Mesenchymal stem cell (in vitro differentiated cells and primary cell): Measurements from ENCODE around the gene SLC12A1.

Experiments used
- DNase-seq: peaks from one replicate; pipeline ENCODE4 v3.0.0-alpha.2; 2013
- H2AFZ ChIP-seq: one replicate; pipeline ENCODE4 v1.6.1; 2013; ENCODE audit warnings: low read depth, mild to moderate bottlenecking, control low read depth, inconsistent platforms, low read length, moderate library complexity
- H2AK5ac ChIP-seq: 2 replicates; pipeline ENCODE4 v1.6.1; 2013; ENCODE audit warnings: low read length, moderate library complexity, mild to moderate bottlenecking, inconsistent platforms; ENCODE audit not compliant: severe bottlenecking
- H2BK120ac ChIP-seq: one replicate; pipeline ENCODE4 v1.6.1; 2013; ENCODE audit warnings: low read depth, mild to moderate bottlenecking, inconsistent platforms, low read length, moderate library complexity
- H2BK12ac ChIP-seq, 2 experiments: one replicate each; pipeline ENCODE4 v1.6.1; 2013; ENCODE audit warnings: inconsistent platforms in 2 of 2, low read length in 2 of 2, mild to moderate bottlenecking in 2 of 2, moderate library complexity in 2 of 2, control low read depth in 1 of 2
- H2BK15ac ChIP-seq: one replicate; pipeline ENCODE4 v1.6.1; 2013; ENCODE audit warnings: mild to moderate bottlenecking, low read depth, inconsistent platforms; ENCODE audit not compliant: poor library complexity, severe bottlenecking
- H2BK5ac ChIP-seq: 2 replicates; pipeline ENCODE4 v1.6.1; 2013; ENCODE audit warnings: low read depth, mild to moderate bottlenecking, low read length, control low read depth, inconsistent platforms; ENCODE audit not compliant: poor library complexity, severe bottlenecking
- H3K14ac ChIP-seq, 2 experiments: one replicate each; pipeline ENCODE4 v1.6.1; 2013; ENCODE audit warnings: inconsistent platforms in 2 of 2, low read length in 2 of 2, control low read depth in 1 of 2, mild to moderate bottlenecking in 1 of 2, moderate library complexity in 1 of 2
- H3K18ac ChIP-seq, 2 experiments: one replicate each; pipeline ENCODE4 v1.6.1; 2013; ENCODE audit warnings: inconsistent platforms in 2 of 2, low read length in 2 of 2, control low read depth in 1 of 2, low read depth in 1 of 2, mild to moderate bottlenecking in 1 of 2
- H3K23ac ChIP-seq, 2 experiments: one replicate each; pipeline ENCODE4 v1.6.1; 2013; ENCODE audit warnings: inconsistent platforms in 2 of 2, low read length in 2 of 2, mild to moderate bottlenecking in 2 of 2, moderate library complexity in 2 of 2, control low read depth in 1 of 2
- H3K27ac ChIP-seq: 2 replicates; pipeline ENCODE4 v1.5.1; 2013; ENCODE audit warnings: mild to moderate bottlenecking, moderate library complexity, low read length, control low read depth, inconsistent platforms; ENCODE audit not compliant: poor library complexity, severe bottlenecking
- H3K27me3 ChIP-seq, 2 experiments: 2 replicates each; pipeline versions ENCODE4 v1.6.1 to v1.7.0; 2013; ENCODE audit warnings: low read length in 2 of 2, mild to moderate bottlenecking in 2 of 2, moderate library complexity in 2 of 2, control low read depth in 1 of 2, inconsistent platforms in 1 of 2; ENCODE audit not compliant: control insufficient read depth in 1 of 2, insufficient read depth in 1 of 2
- H3K36me3 ChIP-seq, 2 experiments: 2 replicates each; pipeline versions ENCODE4 v1.6.1 to v1.7.0; 2013; ENCODE audit warnings: low read length in 2 of 2, control low read depth in 1 of 2, inconsistent platforms in 1 of 2, low read depth in 1 of 2, mild to moderate bottlenecking in 1 of 2; ENCODE audit not compliant: insufficient read depth in 2 of 2, control insufficient read depth in 1 of 2
- H3K4ac ChIP-seq, 2 experiments: one replicate each; pipeline ENCODE4 v1.6.1; 2013; ENCODE audit warnings: inconsistent platforms in 2 of 2, low read length in 2 of 2, mild to moderate bottlenecking in 2 of 2, moderate library complexity in 2 of 2, control low read depth in 1 of 2, low read depth in 1 of 2
- H3K4me1 ChIP-seq: 2 replicates; pipeline ENCODE4 v1.6.1; 2013; ENCODE audit warnings: low read depth, low read length, control low read depth; ENCODE audit not compliant: control insufficient read depth, insufficient read depth
- H3K4me2 ChIP-seq: 2 replicates; pipeline ENCODE4 v1.6.1; 2013; ENCODE audit warnings: low read length, mild to moderate bottlenecking, inconsistent platforms; ENCODE audit not compliant: poor library complexity, severe bottlenecking
- H3K4me3 ChIP-seq, 2 experiments: 2 replicates each; pipeline versions ENCODE4 v1.5.1 to v1.7.0; 2013; ENCODE audit warnings: low read length in 2 of 2, mild to moderate bottlenecking in 2 of 2, control low read depth in 1 of 2, low read depth in 1 of 2; ENCODE audit not compliant: insufficient read depth in 1 of 2
- H3K79me1 ChIP-seq: replicated peaks from 2 replicates; pipeline ENCODE4 v1.6.1; 2013; ENCODE audit warnings: mild to moderate bottlenecking, control low read depth, low read length, inconsistent platforms; ENCODE audit not compliant: poor library complexity, severe bottlenecking
- H3K9ac ChIP-seq: 2 replicates; pipeline ENCODE4 v1.7.0; 2013; ENCODE audit warnings: mild to moderate bottlenecking, low read length, moderate library complexity
- H3K9me3 ChIP-seq: 2 replicates; pipeline ENCODE4 v1.7.0; 2013; ENCODE audit warnings: mild to moderate bottlenecking, low read length; ENCODE audit not compliant: control insufficient read depth
- H4K8ac ChIP-seq: one replicate; pipeline ENCODE4 v1.6.1; 2013; ENCODE audit warnings: inconsistent platforms, mild to moderate bottlenecking, low read length, moderate library complexity
- H4K91ac ChIP-seq: one replicate; pipeline ENCODE4 v1.6.1; 2013; ENCODE audit warnings: mild to moderate bottlenecking, low read length, inconsistent platforms
- WGBS: methylation state at CpG from one replicate; pipeline ENCODE4 v1.1.7; 2013; ENCODE audit warnings: mixed read lengths; 5-methylcytosine and 5-hydroxymethylcytosine counted together

Gene SLC12A1

DNA sequence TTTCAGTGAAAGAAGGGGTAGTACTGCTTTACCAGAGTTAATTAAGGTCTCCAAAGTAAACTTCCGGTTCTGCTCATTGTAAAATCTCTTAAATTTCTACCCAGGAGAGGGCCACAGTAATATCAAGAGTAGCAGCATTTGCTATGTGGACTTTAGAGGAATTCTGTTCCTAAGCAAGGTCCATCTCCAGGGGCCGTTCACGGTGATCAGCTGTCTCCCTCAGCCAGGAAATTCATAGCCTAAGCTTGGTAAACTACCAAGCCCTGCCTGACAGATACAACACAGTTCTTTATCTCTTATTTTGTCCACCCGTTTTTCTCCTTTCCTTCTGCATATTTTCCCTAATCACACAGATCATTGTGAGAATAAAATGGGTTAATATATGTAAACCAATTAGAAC, 127.4 kb downstream of the SLC12A1 start:
- H2BK15ac ChIP-seq = no peak overlapping the region
- H2AFZ ChIP-seq = no peak overlapping the region
- H2BK12ac ChIP-seq = no peak overlapping the region
- WGBS = 8% methylated on average over 3 of the region's 4 CpGs
- no peak overlapping the region for H3K4ac ChIP-seq
- H2AK5ac ChIP-seq = no peak overlapping the region
- peak overlapping the region; percentile 94 for H3K9ac ChIP-seq
- H2BK5ac ChIP-seq = no peak overlapping the region
- H4K8ac ChIP-seq = no peak overlapping the region
- no peak overlapping the region for H3K14ac ChIP-seq
- no peaks in the 10 kb centered on the region for H3K9me3 ChIP-seq
- H3K27ac ChIP-seq = no peak overlapping the region
- H3K18ac ChIP-seq = no peak overlapping the region
- H3K23ac ChIP-seq = no peak overlapping the region
- H3K4me3 ChIP-seq = no peak overlapping the region
- H2BK120ac ChIP-seq = no peak overlapping the region
- H3K36me3 ChIP-seq = peaks cover 0 to 55% of the 10 kb centered on the region in 2 experiments
- no peak for DNase-seq
- H3K27me3 ChIP-seq = no peaks in the 10 kb centered on the region
- H3K4me1 ChIP-seq = peaks cover 3% of the 10 kb centered on the region
- H3K4me2 ChIP-seq = no peak overlapping the region
- H4K91ac ChIP-seq = no peak overlapping the region
- peaks cover 14% of the 10 kb centered on the region for H3K79me1 ChIP-seq

DNA sequence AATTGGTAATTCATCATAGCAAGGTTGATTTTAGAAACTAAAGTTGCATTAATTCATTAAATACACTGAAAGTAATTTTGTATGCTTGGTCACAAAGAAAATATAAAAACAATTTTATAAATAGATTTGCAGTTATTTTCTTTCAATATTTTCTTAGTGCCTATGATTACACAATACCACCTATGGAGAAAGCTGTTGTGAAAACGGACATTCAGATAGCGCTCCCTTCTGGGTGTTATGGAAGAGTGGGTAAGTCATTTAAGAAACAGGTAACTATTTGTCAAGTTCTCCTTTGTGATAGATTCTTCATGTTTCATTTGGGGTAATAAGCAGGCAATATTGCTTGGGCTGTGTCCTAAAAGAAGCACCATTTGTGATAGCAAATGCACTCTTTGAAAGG, 128.2 kb downstream of the SLC12A1 start:
- no peak overlapping the region for H3K14ac ChIP-seq
- H3K9me3 ChIP-seq = no peaks in the 10 kb centered on the region
- no peak overlapping the region for H4K8ac ChIP-seq
- no peak overlapping the region for H2AFZ ChIP-seq
- no peak overlapping the region for H2BK5ac ChIP-seq
- H3K4me1 ChIP-seq = peaks cover 3% of the 10 kb centered on the region
- no peak overlapping the region for H3K4me3 ChIP-seq
- peak overlapping the region; percentile 94 for H3K9ac ChIP-seq
- peaks cover 0 to 60% of the 10 kb centered on the region in 2 experiments for H3K36me3 ChIP-seq
- no peak overlapping the region for H2BK15ac ChIP-seq
- peaks cover 14% of the 10 kb centered on the region for H3K79me1 ChIP-seq
- H3K27me3 ChIP-seq = no peaks in the 10 kb centered on the region
- no peak overlapping the region for H3K4me2 ChIP-seq
- no peak for DNase-seq
- no peak overlapping the region for H2AK5ac ChIP-seq
- no peak overlapping the region for H3K23ac ChIP-seq
- H2BK120ac ChIP-seq = no peak overlapping the region
- H3K18ac ChIP-seq = no peak overlapping the region
- H4K91ac ChIP-seq = no peak overlapping the region
- WGBS = 80% methylated on average over 2 of the region's 2 CpGs
- H2BK12ac ChIP-seq = no peak overlapping the region
- H3K27ac ChIP-seq = no peak overlapping the region
- H3K4ac ChIP-seq = no peak overlapping the region

DNA sequence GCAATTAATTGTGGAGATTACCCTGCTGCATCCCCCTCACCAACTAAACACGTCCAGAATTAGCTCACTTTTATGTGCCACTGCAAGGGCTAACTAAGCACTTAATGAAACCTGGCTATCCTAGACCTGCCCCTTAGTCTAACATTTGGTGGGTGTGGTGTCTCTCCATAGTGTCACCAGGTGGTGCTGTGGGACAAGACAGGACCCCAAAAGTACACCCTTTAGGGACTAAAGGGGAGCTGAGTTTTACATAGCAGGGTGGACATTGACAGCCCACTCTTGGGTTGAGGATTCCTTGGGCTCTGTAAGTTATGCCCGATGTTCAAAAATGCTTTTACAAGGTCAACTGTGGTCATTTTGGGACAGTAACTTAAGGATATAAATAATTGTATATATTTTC, 130.8 kb downstream of the SLC12A1 start:
- Histone ChIP-seq H3K27me3 (no peaks in the 10 kb centered on the region), H3K9me3 (no peaks in the 10 kb centered on the region), H3K18ac (no peak overlapping the region), H3K23ac (no peak overlapping the region), H2AFZ (no peak overlapping the region), H2BK120ac (no peak overlapping the region), H3K4me3 (no peak overlapping the region), H2AK5ac (no peak overlapping the region), H2BK5ac (no peak overlapping the region), H3K9ac (no peak overlapping the region), H2BK15ac (no peak overlapping the region), H3K14ac (no peak overlapping the region), H3K79me1 (peaks cover 14% of the 10 kb centered on the region), H4K91ac (no peak overlapping the region), H3K36me3 (peaks cover 0 to 87% of the 10 kb centered on the region in 2 experiments), H4K8ac (no peak overlapping the region), H3K4me2 (no peak overlapping the region), H3K4me1 (peaks cover 3% of the 10 kb centered on the region), H3K27ac (no peak overlapping the region), H2BK12ac (no peak overlapping the region), H3K4ac (no peak overlapping the region)
- WGBS = 100% methylated on average over 2 of the region's 2 CpGs
- DNase-seq = peak; percentile 13

DNA sequence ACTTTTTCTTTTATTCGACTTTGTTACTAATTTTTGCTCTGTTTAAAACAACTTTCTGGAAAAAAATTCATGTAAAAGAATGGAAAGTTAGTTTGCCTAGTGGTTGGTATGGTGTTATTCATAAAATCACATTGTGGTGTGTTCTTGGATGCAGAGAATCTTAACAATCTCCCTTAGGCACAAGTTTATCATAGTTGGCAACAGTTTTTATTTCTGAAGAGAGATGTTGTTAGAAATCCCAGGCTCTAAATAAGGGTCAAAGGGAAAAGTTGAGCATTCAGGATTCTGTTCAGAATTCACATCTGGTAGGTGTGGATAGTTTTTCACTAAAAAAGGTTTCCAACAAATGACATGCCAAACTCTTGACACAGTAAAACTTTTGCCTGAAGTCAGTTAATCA, 131.5 kb downstream of the SLC12A1 start:
- Histone ChIP-seq H2BK12ac (no peak overlapping the region), H3K4me3 (no peak overlapping the region), H3K9ac (no peak overlapping the region), H3K36me3 (peaks cover 0 to 94% of the 10 kb centered on the region in 2 experiments), H2AK5ac (no peak overlapping the region), H3K4ac (no peak overlapping the region), H3K18ac (no peak overlapping the region), H3K4me1 (no peaks in the 10 kb centered on the region), H4K91ac (no peak overlapping the region), H3K23ac (no peak overlapping the region), H3K14ac (no peak overlapping the region), H3K9me3 (no peaks in the 10 kb centered on the region), H4K8ac (no peak overlapping the region), H2AFZ (no peak overlapping the region), H2BK5ac (no peak overlapping the region), H3K27me3 (no peaks in the 10 kb centered on the region), H2BK15ac (no peak overlapping the region), H2BK120ac (no peak overlapping the region), H3K79me1 (peaks cover 11% of the 10 kb centered on the region), H3K27ac (no peak overlapping the region), H3K4me2 (no peak overlapping the region)
- no peak for DNase-seq
- 100% methylated on average over 1 of the region's 1 CpG for WGBS
